HG02759 (cell line): ENCODE data around the gene CBLN3.

ENCODE experiments used
- ATAC-seq: cut with Tn5 transposase; IDR thresholded peaks from one replicate; pipeline ENCODE4 v1.9.1; 2021; ENCODE audit warnings: mild to moderate bottlenecking, moderate library complexity; ENCODE audit not compliant: unreplicated experiment

Gene CBLN3

DNA sequence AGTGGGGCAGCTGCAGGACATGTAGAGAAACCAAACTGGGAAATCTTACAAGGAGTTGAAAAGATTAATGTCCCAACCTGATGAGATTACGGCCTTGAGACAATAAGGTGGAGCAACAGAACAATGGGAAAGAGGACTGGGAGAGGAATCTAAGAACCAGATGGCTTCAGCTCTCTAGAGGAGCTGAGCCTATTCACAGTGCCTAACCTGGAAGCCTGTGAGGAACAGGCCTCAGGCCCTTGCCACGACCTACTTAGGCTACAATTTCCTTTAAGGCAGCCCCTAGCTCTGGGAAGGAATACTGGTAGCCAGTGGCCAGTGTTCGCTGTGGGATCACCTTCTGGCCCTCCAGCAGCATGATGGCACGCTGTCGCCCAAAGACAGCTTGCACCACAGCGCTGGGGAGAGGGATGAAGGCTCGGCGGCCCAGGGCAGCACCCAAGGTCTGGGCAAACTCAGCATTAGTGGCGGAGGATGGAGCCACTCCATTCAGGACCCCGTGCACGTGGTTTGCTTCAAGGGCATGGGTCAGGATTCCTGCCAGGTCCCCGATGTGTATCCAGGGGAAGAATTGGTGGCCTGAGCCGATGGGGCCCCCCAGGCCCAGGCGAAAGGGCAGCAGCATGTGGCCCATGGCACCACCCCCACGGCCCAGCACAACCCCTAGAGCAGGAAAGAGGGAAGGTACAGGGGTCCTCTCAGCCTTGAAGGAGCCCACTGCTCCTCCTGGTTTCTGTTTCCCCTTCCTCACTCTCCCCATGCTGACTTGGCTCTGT is 10.6 kb upstream of the CBLN3 start:
- ATAC-seq = no peak

DNA sequence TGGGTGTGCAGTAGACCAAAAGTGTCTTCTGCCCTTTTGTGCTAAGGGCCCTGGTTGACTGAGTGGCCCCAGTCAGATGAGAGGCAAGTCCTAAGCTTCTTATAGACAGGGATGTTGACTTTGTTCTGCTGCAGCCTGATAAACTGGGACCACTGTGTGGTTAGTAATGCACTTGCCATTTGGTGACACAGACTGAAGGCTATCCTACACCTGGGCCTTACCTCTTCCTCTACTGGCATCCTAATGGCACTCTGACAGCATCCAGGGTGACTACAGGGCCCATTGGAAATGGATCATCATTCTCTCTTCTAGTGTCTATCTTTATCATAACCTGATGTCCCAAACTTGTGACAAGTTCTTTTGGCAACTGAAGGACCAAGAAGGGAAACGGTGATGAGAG is 9.8 kb upstream of the CBLN3 start:
- no peak for ATAC-seq

DNA sequence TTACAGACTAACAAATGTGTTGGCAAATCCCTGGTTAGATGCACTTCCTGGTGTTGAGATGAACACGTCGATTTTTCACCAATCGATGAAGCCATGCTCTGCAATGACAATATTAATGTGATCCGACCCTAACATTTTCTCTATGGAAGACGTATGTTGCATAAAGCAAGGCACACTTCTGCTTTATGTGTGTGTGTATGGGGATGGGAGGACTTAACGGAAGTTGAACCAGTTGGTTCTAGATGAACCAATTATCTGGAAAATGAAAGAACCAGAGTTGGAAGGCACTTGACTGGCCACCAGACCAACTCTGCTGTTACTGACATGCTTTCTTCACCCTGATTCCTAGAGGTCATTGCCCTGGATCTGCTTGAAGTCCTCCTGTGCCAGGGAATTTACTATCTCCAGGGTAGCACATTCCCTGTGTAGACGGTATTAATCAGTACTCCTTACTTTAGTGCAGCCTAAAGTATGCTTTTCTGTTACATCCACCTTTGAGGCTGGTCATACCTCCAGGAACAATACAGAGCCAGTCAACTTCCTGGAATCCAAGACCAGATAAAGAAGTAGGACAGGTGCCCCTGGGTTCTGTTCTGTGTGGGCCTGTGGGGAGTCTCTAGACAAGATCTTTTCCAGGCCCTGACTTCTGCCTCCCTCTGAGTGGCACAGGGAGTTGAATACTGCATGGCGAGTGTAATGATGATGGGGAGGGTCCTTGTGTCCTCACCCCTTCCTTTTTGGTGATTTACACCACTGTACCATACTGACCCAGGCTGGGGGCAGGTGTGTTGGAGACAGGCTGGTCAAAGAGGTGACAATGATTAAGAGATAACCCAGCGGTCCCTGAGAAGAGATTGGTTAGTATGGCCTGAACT is 9.0 kb upstream of the CBLN3 start:
- ATAC-seq = no peak

DNA sequence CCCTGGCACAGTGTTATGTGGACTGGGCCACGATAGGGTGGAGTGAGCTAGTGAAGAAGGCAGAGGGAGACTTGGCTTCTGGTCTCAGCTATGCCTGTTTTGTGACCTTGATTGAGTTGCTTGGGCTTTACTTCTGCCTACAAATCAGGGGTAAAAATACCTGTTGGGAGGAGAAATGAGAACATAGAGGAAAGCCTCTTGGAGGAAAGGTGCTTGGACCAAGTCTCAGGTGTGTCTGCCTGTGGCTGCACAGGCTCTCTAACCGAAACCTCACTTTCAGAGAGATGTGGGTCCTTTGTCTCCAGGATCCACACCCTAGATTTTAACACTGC is 8.2 kb upstream of the CBLN3 start:
- ATAC-seq = no peak

DNA sequence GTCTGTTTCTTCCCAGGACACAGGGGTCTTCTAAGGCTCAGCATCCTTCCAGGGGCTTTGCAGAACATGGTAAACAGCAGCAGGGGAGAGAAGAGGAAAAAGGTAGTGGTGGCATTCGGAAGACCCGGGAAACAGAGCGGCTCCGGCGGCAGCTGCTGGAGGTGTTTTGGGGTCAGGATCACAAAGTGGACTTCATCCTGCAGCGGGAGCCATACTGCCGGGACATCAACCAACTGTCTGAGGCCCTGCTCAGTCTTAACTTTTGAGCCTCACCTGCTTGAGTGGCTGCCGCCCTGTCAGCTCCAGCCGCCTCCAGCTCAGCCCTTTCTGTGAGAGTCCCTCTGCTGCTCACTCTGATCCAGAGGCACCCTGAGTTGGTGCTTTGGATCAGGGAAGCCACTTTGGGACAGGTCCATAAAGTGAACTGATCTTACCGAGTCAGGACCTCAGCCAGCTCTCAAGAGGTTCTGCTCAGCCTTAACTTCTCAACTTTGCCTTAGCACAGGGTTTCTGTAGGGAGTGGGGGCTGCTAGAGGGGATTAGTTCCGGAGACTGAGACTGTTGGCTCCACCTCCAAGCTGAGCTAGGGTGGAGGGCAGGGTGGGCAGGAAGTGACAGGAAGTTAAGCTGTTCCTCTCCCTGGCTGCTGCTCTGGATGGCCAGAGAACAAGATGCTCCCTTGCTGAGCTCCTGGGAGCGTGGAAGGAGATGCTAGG is 7.7 kb upstream of the CBLN3 start:
- ATAC-seq = no peak

DNA sequence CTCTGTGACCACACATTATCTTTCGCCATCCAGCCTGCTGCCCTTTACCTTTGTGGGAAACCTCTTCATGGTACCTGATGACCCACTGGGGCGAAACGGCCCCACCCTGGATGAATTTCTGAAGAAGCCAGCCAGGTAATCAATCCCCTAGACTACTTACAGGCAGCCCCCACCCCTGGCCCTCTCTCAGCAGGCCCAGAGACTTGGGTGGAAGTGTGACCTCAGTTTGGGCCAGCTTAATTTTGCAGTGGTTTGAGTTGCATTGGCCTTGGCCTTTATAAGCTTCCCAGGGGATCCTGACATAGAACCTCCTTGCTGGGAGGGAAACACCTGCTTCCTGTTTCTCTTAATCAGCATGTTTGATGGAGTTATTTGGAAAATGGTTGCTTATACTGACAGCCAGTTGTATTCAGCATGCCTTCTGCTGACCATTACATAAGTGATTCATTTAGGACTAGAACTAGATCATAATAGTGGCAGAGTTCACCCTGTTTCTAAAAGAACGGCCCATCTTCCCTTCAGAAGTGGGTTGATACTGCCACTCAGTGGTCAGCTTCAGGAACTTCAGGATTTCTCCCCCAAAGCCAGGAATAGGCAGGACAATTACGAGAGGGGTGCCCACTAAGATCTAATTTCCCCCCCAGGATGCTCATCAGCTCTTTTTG is 7.0 kb upstream of the CBLN3 start:
- peak; percentile 44 for ATAC-seq

DNA sequence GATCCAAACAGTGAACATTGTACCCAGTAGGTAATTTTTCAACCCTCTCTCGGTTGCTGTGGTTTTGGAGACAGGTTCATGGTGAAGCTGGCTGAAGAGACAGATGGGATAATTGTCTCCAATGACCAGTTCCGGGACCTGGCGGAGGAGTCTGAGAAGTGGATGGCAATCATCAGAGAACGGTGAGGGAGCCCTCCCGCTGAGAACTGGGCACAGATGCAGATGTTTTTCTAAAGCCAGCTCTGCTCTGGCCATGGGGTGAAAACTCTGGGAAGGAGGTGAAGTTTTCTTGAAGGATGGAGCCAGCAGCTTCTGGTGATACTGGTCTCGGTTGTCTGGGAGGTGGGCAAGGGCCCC is 6.5 kb upstream of the CBLN3 start:
- no peak for ATAC-seq

DNA sequence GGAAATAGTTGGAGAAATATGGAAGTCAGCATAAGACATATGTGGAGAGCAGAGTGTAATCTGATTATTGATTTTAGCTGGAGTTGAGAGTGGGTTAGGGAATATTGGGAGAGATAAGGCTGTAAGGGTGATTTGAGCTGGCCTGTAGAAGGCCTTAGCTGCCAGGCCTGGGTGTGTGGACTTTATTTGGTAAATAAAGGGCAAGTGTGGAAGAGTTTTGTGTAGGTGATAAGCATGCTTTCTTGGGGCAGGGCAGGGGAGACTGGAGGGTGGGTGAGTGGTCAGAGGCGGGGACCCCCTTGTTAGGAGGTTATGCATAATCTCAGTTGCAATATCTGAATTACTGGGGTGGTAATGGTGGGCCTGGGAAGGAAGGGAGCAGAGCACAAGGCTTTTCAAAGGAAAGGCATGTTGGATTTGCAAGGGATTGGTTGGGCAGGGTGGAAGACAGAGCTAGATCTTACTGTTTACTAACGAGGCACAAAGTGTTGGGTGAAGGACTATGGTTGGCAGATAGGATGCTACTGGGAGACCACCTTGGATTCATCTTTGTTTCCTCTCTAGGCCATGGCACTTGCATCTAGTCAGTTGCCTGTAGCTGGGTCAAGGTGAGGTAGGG is 5.8 kb upstream of the CBLN3 start:
- ATAC-seq = no peak

DNA sequence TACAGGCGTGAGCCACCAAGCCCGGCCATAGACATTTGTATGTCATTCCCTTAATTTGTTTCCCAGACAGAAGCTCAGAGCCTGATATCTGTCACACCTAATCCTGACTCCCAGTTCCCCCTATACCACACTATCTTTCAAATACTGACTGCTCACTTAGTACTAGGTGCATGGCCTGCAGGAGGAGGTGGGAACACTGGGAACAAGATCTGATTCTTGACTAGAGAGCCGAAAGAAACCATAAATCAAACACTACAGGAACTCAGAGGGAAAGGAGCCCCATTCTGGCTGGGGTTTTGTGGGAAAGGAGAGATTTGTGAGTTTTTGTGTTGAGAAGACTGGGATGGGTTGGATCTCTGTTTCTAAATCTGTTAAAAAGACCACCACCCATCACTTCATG is 5.2 kb upstream of the CBLN3 start:
- no peak for ATAC-seq

DNA sequence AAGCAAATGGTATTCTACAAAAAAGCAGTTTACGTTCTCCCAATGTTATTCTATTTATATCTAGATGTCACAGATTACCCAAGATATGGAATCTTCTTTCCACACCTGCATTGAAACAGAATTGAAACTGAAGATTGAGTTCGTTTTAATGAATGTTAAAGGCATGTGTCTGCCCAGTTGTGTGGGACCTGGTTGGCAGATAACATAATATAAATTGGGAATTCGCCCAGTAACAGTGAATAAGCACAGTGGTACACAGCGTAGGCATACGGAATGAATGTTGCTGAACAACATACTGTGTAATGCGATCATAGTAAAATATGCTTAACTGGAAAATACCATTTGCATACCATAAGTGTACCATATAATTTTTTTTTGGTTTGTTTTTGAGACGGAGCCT is 4.6 kb upstream of the CBLN3 start:
- no peak for ATAC-seq

DNA sequence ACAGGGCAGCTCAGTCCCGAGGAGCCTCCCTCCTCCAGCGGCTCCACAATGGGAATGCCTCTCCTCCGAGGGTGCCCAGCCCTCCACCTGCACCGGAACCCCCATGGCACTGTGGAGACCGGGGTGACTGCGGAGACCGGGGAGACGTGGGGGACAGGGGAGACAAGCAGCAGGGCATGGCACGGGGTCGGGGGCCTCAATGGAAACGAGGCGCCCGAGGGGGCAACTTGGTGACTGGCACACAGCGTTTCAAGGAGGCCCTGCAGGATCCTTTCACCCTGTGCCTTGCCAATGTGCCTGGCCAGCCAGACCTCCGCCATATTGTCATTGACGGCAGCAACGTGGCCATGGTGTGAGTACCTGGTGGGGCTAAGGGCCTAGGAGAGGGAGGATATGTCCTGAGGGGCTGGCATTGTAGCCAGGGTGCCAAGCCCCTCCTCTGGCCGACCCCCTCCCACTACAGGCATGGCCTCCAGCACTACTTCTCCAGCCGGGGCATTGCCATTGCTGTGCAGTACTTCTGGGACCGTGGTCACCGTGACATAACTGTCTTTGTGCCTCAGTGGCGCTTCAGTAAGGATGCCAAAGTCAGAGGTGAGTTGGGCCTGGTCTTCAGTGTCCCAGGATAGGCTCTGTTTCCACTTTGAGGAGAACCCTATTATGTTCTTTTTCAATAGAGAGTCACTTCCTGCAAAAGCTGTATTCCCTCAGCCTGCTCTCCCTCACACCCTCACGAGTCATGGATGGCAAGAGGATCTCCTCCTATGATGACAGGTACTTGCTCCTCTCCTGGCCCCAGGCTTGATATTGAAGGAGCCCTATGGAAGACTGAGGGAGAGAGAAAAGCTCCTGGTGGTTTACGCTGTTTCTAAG is 3.0 kb upstream of the CBLN3 start:
- no peak for ATAC-seq

DNA sequence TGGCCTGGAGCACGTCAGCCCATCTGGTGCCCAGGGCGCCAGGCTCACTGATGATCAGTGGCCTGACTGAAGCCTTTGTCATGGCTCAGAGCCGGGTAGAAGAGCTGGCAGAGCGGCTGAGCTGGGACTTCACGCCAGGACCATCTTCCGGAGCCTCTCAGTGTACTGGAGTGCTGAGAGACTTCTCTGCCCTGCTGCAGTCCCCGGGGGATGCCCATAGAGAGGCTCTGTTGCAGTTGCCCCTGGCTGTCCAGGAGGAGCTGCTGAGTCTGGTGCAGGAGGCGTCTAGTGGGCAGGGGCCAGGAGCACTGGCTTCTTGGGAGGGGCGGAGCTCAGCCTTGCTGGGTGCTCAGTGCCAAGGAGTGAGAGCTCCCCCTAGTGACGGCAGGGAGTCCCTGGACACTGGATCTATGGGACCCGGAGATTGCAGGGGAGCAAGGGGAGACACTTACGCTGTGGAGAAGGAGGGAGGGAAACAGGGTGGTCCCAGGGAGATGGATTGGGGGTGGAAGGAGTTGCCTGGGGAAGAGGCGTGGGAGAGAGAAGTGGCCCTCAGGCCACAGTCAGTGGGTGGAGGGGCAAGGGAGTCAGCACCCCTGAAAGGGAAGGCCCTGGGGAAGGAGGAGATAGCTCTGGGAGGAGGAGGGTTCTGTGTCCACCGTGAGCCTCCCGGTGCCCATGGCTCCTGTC is 2.2 kb upstream of the CBLN3 start:
- peak; percentile 45 for ATAC-seq

DNA sequence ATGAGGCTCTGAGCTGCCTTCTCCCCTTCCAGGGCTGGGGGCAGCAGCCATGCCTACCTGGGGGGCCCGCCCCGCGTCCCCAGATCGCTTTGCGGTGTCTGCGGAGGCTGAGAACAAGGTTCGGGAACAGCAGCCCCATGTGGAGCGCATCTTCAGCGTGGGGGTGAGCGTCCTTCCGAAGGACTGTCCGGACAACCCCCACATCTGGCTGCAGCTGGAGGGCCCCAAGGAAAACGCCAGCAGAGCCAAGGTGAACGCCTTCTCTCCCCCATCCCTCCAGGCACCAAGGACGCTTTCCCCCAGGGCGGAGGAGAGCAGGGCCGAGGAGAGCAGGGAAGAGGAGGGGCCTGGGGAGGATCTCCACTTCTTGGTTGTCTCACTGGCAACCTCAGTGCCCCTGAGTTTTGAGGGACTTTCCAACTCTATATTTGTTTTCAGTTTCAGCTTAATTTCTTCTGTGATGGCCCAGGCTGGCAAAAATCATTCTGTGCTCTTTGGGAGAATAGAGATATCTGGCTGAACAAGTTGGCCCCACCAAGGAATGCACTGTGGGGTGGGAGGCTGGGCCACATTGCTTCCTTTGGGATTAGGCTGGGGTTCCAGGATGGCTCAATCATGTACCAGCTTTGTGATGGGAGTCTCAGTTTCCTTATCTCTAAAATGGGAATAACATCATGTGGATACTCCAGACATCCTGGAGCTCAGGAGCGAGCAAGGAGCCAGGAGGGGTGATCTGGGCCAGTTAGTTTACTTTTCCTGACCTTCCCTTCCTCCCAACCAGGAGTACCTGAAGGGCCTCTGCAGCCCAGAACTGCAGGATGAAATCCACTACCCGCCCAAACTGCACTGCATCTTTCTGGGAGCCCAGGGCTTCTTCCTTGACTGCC is 1.5 kb upstream of the CBLN3 start:
- peak; percentile 38 for ATAC-seq

DNA sequence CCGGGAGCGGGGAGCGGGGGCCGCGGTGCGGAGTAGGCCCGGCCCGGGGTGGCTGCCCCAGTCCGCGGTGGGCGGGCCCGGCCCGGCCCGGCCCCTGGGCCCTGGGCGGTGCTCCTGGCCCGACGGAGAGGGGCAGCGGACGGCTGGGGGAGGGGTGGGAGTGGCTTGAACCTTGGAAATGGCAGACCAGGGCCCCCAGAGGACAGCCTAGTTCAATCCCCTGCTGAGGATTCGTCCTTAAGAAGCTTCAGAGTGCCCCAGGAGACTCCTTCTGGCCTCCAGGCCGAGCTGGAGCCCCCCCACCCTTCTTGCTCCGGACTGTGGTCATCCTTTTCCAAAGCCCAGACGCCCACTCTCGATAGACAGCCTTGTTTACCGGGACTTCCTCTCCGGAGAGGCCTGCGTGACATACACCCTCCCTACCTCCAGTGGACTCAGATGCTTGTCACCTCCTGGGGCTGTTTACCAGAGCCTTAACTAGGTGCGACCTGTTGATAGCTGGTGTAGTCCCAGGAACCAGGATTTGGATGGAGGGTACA is 744 bp upstream of the CBLN3 start:
- peak; percentile 73 for ATAC-seq

DNA sequence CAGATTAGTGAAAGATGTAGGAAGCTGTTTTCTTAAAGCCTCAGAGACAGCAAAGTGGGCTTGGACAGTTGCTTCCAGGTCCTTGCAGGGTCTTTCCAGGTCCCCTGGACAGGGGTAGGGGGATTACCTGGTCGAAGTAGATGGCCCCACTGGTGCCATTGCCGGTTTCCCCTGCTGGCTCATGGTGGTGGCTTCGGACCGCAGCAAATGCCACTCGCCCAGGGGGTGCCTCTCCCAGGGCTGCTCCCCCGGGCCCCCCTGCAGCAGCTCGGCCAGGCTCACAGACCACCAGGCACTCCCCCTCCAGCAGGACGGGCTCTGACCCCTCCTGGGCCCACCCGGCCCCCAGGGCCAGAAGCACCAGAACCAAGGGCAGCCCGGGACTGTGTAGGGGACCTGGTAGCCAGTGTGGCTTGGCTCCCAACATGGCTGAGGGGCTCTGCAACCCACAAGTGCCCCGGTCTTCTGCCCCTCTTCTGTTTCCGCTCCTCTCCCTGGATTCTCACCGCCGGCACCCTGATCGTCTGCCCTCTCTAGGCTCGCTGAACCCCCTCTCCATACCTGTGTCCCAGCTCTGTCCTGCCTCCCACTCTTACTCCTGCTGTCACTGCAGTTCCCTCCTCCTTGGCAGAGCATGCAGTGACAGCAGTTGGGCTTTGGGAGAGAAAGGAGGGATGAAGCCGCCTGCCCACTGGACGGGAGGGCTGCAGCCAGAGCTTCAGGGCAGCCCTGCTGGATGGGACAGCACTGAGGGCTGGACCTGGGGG is 657 bp downstream of the CBLN3 start:
- ATAC-seq = no peak

DNA sequence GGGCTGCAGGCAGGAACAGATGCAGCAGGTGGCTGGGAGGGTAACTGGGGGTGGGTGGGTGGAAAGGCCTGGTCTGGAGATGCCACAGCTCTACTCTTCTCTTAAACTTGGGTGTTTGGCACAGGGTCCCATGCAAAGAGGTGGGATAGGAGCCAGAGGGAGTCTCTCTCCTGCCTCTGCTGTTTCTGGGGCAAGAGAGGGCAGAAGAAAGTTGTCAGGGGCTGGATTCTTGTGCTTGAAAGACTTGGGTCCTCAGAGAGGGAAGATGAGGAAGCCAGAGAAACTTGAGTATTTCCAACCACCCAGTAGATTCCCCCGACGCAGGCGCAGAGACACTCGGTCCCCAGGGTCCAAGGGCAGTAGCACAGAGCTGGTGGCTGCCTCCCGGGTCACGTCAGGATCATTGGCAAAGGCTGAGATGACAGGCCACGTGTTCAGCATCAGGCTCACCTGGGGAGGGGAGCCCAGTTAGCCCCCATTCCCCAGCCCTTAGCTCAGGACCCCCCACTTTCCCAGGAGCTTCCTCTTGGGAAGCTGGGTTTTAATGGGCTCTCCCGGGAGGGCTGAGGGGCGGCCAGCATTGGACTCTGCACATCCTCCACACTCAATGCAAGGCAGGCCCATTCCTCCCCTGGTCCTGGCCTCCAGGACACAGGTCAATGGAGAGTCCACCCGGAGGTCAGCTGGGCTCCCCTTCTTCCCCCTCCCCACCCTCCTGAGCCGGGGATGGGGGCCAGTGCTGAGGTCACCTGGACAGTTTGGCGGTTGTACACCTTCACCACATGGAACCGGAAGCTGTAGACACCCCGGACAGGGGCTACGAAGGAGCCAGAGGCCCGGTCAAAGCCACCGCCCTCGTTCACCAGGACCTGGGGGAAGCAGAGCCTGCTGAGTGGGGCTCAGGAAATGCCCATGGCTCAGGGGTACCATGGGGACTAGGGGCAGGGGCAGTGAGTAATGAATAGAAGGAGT is 1.6 kb downstream of the CBLN3 start:
- ATAC-seq = no peak
